Endothelial cell of umbilical vein (primary cell): ENCODE results near the gene TRIP10. TPM values are rescaled to one million over a fixed set of nuclear protein-coding genes. Genes with fewer than 3 reads are reported as not detected.

ENCODE experiments used
- BruUV-seq: library from RNA; stranded (reverse); fragments of 400-500 nt; replicated peaks from 2 replicates; lab custom pipeline; 2021; lab: Mats Ljungman, UMichigan
- CTCF ChIA-PET: fragments of 300-600, 350-600 bp; sonication (Branson Sonifier 250); formaldehyde crosslinking; loops from one replicate; lab custom pipeline; 2021; ENCODE audit warnings: antibody characterized with exemption, inconsistent platforms; lab: Charles Lee
- POLR2A ChIA-PET: fragments of 300-600, 350-600 bp; sonication (Branson Sonifier 250); formaldehyde crosslinking; loops from one replicate; lab custom pipeline; 2021; ENCODE audit warnings: antibody characterized with exemption, inconsistent platforms; lab: Charles Lee
- DNase-seq: peaks from one replicate; pipeline ENCODE4 v3.0.0-alpha.2; 2011; ENCODE audit warnings: low read depth, low spot score
- FAIRE-seq: peaks from 2 replicates; lab custom pipeline; 2011; peaks lifted over from hg19 to GRCh38; lab: Jason Lieb, UNC
- H2AFZ ChIP-seq: 2 replicates; pipeline ENCODE4 v1.6.0; 2012; ENCODE audit warnings: low read depth, low read length, control low read depth, inconsistent platforms
- H3K27ac ChIP-seq: 2 replicates; pipeline ENCODE4 v1.5.1; 2011; ENCODE audit warnings: low read depth, mild to moderate bottlenecking, control low read depth, low read length, moderate library complexity; ENCODE audit not compliant: insufficient read depth
- H3K27me3 ChIP-seq, 2 experiments: 2 replicates each; pipeline versions ENCODE4 v1.6.0 to v1.6.1; 2011; ENCODE audit warnings: low read length in 2 of 2, mixed read lengths in 1 of 2; ENCODE audit not compliant: control insufficient read depth in 2 of 2, insufficient read depth in 2 of 2
- H3K36me3 ChIP-seq, 2 experiments: 2 replicates in 1 of 2; 3 replicates in 1 of 2; pipeline ENCODE4 v1.5.1; 2011; ENCODE audit warnings: low read length in 2 of 2, mild to moderate bottlenecking in 1 of 2, moderate library complexity in 1 of 2; ENCODE audit not compliant: control insufficient read depth in 2 of 2, insufficient read depth in 2 of 2; ENCODE audit errors: extremely low read depth in 1 of 2
- H3K4me1 ChIP-seq: 3 replicates; pipeline ENCODE4 v1.5.1; 2011; ENCODE audit warnings: mild to moderate bottlenecking, low read length; ENCODE audit not compliant: control insufficient read depth, insufficient read depth; ENCODE audit errors: extremely low read depth
- H3K4me2 ChIP-seq: 2 replicates; pipeline ENCODE4 v1.6.1; 2011; ENCODE audit warnings: low read length, control low read depth, mixed read lengths; ENCODE audit not compliant: insufficient read depth
- H3K4me3 ChIP-seq, 3 experiments: fragments of 200-600 bp in 1 of 3; sonication (generic), shearing (Covaris generic) in 1 of 3; replicated peaks in 1 of 3; 2 replicates each; pipeline ENCODE4 v1.5.1; 2011 to 2016; ENCODE audit warnings: control low read depth in 3 of 3, low read length in 3 of 3, mild to moderate bottlenecking in 2 of 3, inconsistent platforms in 1 of 3, low read depth in 1 of 3, moderate library complexity in 1 of 3; ENCODE audit not compliant: insufficient read depth in 1 of 3
- H3K79me2 ChIP-seq: 2 replicates; pipeline ENCODE4 v1.6.0; 2012; ENCODE audit warnings: low read length, inconsistent platforms; ENCODE audit not compliant: control insufficient read depth, insufficient read depth
- H3K9ac ChIP-seq: replicated peaks from 2 replicates; pipeline ENCODE3; 2011; ENCODE audit warnings: low read length, control low read depth; ENCODE audit not compliant: insufficient read depth; ENCODE audit errors: extremely low read depth
- H3K9me1 ChIP-seq: replicated peaks from 3 replicates; pipeline ENCODE4 v1.6.0; 2011; ENCODE audit warnings: mild to moderate bottlenecking, low read length; ENCODE audit not compliant: control insufficient read depth, insufficient read depth; ENCODE audit errors: extremely low read depth
- H3K9me3 ChIP-seq: replicated peaks from 2 replicates; pipeline ENCODE4 v1.5.1; 2012; ENCODE audit warnings: low read length, inconsistent platforms; ENCODE audit not compliant: control insufficient read depth, insufficient read depth
- H4K20me1 ChIP-seq: replicated peaks from 2 replicates; pipeline ENCODE3; 2011; ENCODE audit warnings: mild to moderate bottlenecking, low read length; ENCODE audit not compliant: control insufficient read depth, insufficient read depth; ENCODE audit errors: extremely low read depth
- EZH2 ChIP-seq: IDR thresholded peaks from 2 replicates; pipeline ENCODE4 v1.6.1; 2012; ENCODE audit warnings: borderline replicate concordance, low read depth, mild to moderate bottlenecking, moderate library complexity, low read length, inconsistent platforms; ENCODE audit not compliant: severe bottlenecking
- FOS ChIP-seq: IDR thresholded peaks from 2 replicates; pipeline ENCODE4 v1.6.1; 2011; ENCODE audit warnings: mild to moderate bottlenecking, low read length, moderate library complexity, borderline replicate concordance; ENCODE audit not compliant: insufficient read depth
- GATA2 ChIP-seq: IDR thresholded peaks from 2 replicates; pipeline ENCODE4 v1.7.0; 2011; ENCODE audit warnings: low read depth, mild to moderate bottlenecking, moderate library complexity, mixed read lengths, low read length; ENCODE audit not compliant: insufficient read length, insufficient read depth
- JUN ChIP-seq: IDR thresholded peaks from 2 replicates; pipeline ENCODE4 v1.6.1; 2011; ENCODE audit warnings: borderline replicate concordance, low read depth; ENCODE audit not compliant: insufficient read length, insufficient read depth
- MAX ChIP-seq: IDR thresholded peaks from 2 replicates; pipeline ENCODE4 v1.6.1; 2011; ENCODE audit not compliant: insufficient read depth, insufficient read length
- POLR2A ChIP-seq: IDR thresholded peaks from 2 replicates; pipeline ENCODE4 v1.6.1; 2012; ENCODE audit warnings: low read depth, mild to moderate bottlenecking, control low read depth, low read length
- POLR2AphosphoS5 ChIP-seq: IDR thresholded peaks from 2 replicates; pipeline ENCODE4 v1.6.1; 2012; ENCODE audit warnings: low read depth, mild to moderate bottlenecking, control low read depth, low read length, moderate library complexity; ENCODE audit not compliant: insufficient read depth
- dilution Hi-C: fragments of 300-500 bp; cut with MboI; formaldehyde crosslinking; loops from one replicate; pipeline ENCODE4 v1.15.0; 2019; ENCODE audit warnings: low sequenced_read_pairs; ENCODE audit not compliant: extremely low pct_ligation_motif_present
- intact Hi-C: fragments of 100-400 bp; cut with micrococcal nuclease; formaldehyde crosslinking; loops from one replicate; pipeline ENCODE4 v1.10.0; 2022
- polyA plus RNA-seq, 4 experiments: library from polyadenylated mRNA; depleted of rRNA in 3 of 4; stranded (reverse) in 3 of 4; unstranded in 1 of 4; fragments of >200 nt; gene quantifications; 2 replicates each; pipeline versions ENCODE4 v1.2.1 to v1.2.3, GENCODE V29; 2011 to 2012; ENCODE audit warnings: missing spikeins in 1 of 4
- total RNA-seq: library from RNA; stranded (reverse); gene quantifications from 2 replicates; pipeline ENCODE4 v1.2.3, GENCODE V29; 2021
- TF ChIP-seq, protein P1 (sequence below), 2 donors: IDR thresholded peaks; 1 replicate in 1 of 2; 2 replicates in 1 of 2; pipeline ENCODE4 v1.5.1; 2011; ENCODE audit warnings: low read length in 2 of 2, mild to moderate bottlenecking in 2 of 2, moderate library complexity in 2 of 2, control low read depth in 1 of 2, inconsistent platforms in 1 of 2, low read depth in 1 of 2; ENCODE audit not compliant: insufficient read depth in 1 of 2; ENCODE audit errors: extremely low read depth in 1 of 2

Gene TRIP10
- total and polyA plus RNA-seq, 2 donors (not counting 3 experiments of a cell fraction or from before 2014, with no cell fraction given) = 28.4 to 69.3 TPM

- Histone ChIP-seq H3K4me2 (no peak overlapping the region), H3K9me1 (no peaks in the 10 kb centered on the region), H3K79me2 (no peaks in the 10 kb centered on the region), H3K9me3 (no peaks in the 10 kb centered on the region), H3K9ac (no peak overlapping the region), H2AFZ (no peak overlapping the region), H3K27me3 (peaks cover 2 to 5% of the 10 kb centered on the region in 2 experiments), H3K36me3 (no peaks in the 10 kb centered on the region), H4K20me1 (no peaks in the 10 kb centered on the region), H3K4me1 (no peaks in the 10 kb centered on the region), H3K27ac (no peak overlapping the region), H3K4me3 (no peak overlapping the region)
- BruUV-seq = no TSS peak
- TF ChIP-seq, protein P1, sequence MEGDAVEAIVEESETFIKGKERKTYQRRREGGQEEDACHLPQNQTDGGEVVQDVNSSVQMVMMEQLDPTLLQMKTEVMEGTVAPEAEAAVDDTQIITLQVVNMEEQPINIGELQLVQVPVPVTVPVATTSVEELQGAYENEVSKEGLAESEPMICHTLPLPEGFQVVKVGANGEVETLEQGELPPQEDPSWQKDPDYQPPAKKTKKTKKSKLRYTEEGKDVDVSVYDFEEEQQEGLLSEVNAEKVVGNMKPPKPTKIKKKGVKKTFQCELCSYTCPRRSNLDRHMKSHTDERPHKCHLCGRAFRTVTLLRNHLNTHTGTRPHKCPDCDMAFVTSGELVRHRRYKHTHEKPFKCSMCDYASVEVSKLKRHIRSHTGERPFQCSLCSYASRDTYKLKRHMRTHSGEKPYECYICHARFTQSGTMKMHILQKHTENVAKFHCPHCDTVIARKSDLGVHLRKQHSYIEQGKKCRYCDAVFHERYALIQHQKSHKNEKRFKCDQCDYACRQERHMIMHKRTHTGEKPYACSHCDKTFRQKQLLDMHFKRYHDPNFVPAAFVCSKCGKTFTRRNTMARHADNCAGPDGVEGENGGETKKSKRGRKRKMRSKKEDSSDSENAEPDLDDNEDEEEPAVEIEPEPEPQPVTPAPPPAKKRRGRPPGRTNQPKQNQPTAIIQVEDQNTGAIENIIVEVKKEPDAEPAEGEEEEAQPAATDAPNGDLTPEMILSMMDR (IDR thresholded peaks at IDR 0.05; ENCODE audit: extremely low read depth in 1 of 2, insufficient read depth in 1 of 2, low read depth in 1 of 2, low read length in 2 of 2) = no peak
- TF ChIP-seq JUN = no peak
- TF ChIP-seq POLR2AphosphoS5 = no peak
- no peak for TF ChIP-seq FOS
- no peak for TF ChIP-seq POLR2A
- no peak for TF ChIP-seq GATA2
- ChIA-PET CTCF (no interaction called here), POLR2A (no interaction called here)
- FAIRE-seq = no peak
- no peak for DNase-seq
- intact Hi-C loops (no loop called here), dilution Hi-C loops (no loop called here)
These were observed 28.5 kb upstream of the TRIP10 start for GRCh38 chr19:6711078-6711361.

DNA sequence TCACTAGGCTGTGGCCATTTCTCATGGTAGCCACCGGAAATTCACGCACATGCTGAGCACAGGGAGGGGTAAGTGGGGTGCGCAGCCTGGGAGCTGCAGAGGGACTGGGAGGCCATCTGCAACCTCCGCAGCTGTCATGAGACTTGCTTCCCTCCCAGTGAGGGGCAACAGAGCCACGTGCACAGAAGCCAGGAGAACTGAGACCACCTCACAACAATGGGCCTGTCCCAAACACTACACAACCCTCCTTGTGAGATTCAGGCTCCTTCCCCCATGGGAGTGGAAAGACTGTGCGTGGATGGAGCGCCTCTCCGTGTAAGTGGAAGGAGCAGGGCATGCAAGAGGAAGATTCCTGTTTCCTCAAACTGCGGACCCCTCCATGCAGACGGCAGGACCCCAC, 27.9 kb upstream of the TRIP10 start:
- BruUV-seq = no TSS peak
- Histone ChIP-seq H3K4me1 (no peaks in the 10 kb centered on the region), H3K79me2 (no peaks in the 10 kb centered on the region), H3K27me3 (peaks cover 2 to 5% of the 10 kb centered on the region in 2 experiments), H3K4me3 (no peak overlapping the region), H3K9ac (no peak overlapping the region), H3K9me1 (no peaks in the 10 kb centered on the region), H3K4me2 (no peak overlapping the region), H2AFZ (no peak overlapping the region), H3K27ac (no peak overlapping the region), H4K20me1 (no peaks in the 10 kb centered on the region), H3K36me3 (no peaks in the 10 kb centered on the region), H3K9me3 (no peaks in the 10 kb centered on the region)
- FAIRE-seq (no peak), DNase-seq (no peak)
- ChIA-PET POLR2A (no interaction called here), CTCF (no interaction called here)
- TF ChIP-seq JUN (no peak), GATA2 (no peak), EZH2 (no peak), POLR2A (no peak), MAX (no peak)
- TF ChIP-seq, protein P1 (IDR thresholded peaks at IDR 0.05; ENCODE audit: extremely low read depth in 1 of 2, insufficient read depth in 1 of 2, low read depth in 1 of 2, low read length in 2 of 2) = no peak
- intact Hi-C loops = no loop called here
- dilution Hi-C loops = no loop called here
